Measurements from ENCODE around the gene TTC39C. TPM values are rescaled to one million over a fixed set of nuclear protein-coding genes. Genes with fewer than 3 reads are reported as not detected.

Gene TTC39C
- total and polyA plus RNA-seq, 2 donors (not counting 3 experiments of a cell fraction or from before 2014, with no cell fraction given): 0.61 to 6.2 TPM

DNA sequence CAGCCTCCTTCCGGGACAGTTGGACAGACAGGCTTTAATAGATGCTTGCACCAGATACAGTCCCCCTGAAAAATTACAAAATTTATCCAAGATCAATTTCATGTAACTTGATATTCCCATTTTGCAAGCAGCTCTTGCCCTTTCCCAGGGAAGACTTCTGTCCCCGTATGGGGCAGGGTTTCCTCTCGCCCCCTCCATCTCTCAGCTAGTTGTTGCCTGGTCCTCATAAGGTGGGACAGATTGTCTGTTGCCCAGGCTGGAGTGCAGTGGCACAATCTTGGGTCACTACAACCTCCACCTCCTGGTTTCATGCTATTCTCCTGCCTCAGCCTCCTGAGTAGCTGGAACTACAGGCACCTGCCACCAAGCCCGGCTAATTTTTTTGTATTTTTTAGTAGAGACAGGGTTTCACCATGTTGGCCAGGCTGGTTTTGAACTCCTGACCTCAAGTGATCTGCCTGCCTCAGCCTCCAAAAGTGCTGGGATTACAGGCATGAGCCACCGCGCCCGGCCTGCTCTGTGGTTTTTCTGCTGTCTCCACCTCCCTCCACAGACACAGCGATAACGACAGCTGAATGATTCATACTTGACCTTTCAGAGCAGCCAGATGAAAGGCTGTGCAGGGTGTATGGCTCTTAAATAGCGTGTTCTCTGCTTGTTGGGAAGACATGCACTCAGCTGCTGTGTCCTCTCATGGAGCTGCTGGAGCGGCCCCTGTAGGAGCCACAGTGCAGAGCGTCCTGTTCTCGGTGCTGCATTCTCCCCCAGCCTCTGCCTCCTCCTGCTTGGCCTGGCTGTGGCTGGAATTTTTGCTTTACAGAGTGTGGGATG, 61.4 kb downstream of the TTC39C start:
- intact Hi-C loops (cut with micrococcal nuclease): no loop called here
- no peak overlapping the region for H3K9ac ChIP-seq (replicated peaks; ENCODE audit: extremely low read depth, insufficient read depth, low read length)
- TF ChIP-seq FOS (IDR thresholded peaks at IDR 0.05; ENCODE audit: borderline replicate concordance, insufficient read depth, low read length) (peak; percentile 22), POLR2AphosphoS5 (IDR thresholded peaks at IDR 0.05; ENCODE audit: insufficient read depth, low read depth, low read length) (no peak), JUN (IDR thresholded peaks at IDR 0.05; ENCODE audit: borderline replicate concordance, insufficient read depth, insufficient read length, low read depth) (no peak), EZH2 (IDR thresholded peaks at IDR 0.05; ENCODE audit: borderline replicate concordance, low read depth, low read length, severe bottlenecking) (no peak), GATA2 (IDR thresholded peaks at IDR 0.05; ENCODE audit: insufficient read depth, insufficient read length, low read depth, low read length) (no peak), POLR2A (IDR thresholded peaks at IDR 0.05; ENCODE audit: low read depth, low read length) (no peak), MYC (IDR thresholded peaks at IDR 0.05; ENCODE audit: low read depth, low read length) (no peak)
- TF ChIP-seq, protein P1, sequence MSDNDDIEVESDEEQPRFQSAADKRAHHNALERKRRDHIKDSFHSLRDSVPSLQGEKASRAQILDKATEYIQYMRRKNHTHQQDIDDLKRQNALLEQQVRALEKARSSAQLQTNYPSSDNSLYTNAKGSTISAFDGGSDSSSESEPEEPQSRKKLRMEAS (IDR thresholded peaks at IDR 0.05; ENCODE audit: insufficient read depth, insufficient read length): no peak
- TF ChIP-seq, protein P2, sequence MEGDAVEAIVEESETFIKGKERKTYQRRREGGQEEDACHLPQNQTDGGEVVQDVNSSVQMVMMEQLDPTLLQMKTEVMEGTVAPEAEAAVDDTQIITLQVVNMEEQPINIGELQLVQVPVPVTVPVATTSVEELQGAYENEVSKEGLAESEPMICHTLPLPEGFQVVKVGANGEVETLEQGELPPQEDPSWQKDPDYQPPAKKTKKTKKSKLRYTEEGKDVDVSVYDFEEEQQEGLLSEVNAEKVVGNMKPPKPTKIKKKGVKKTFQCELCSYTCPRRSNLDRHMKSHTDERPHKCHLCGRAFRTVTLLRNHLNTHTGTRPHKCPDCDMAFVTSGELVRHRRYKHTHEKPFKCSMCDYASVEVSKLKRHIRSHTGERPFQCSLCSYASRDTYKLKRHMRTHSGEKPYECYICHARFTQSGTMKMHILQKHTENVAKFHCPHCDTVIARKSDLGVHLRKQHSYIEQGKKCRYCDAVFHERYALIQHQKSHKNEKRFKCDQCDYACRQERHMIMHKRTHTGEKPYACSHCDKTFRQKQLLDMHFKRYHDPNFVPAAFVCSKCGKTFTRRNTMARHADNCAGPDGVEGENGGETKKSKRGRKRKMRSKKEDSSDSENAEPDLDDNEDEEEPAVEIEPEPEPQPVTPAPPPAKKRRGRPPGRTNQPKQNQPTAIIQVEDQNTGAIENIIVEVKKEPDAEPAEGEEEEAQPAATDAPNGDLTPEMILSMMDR (IDR thresholded peaks at IDR 0.05; ENCODE audit: extremely low read depth in 1 of 2, insufficient read depth in 1 of 2, low read depth in 1 of 2, low read length in 2 of 2): no peak
- DNase-seq (ENCODE audit: low read depth, low spot score): peak; percentile 39
- CTCF ChIA-PET: interaction anchor here (0.8 to 2.4 kb wide), 6 partner anchors 10 to 341 kb away, joined by 3 to 5 read pairs (median 3); no protein-coding TSS in a partner anchor
- no peaks in the 10 kb centered on the region for H4K20me1 ChIP-seq (replicated peaks; ENCODE audit: control insufficient read depth, extremely low read depth, insufficient read depth, low read length)
- dilution Hi-C loops (cut with MboI; ENCODE audit: extremely low pct_ligation_motif_present, low sequenced_read_pairs): no loop called here
- H3K27ac ChIP-seq (ENCODE audit: insufficient read depth, low read depth, low read length): no peak overlapping the region
- H3K36me3 ChIP-seq (ENCODE audit: control insufficient read depth in 2 of 2, extremely low read depth in 1 of 2, insufficient read depth in 2 of 2, low read length in 2 of 2): no peaks in the 10 kb centered on the region
- H3K27me3 ChIP-seq (ENCODE audit: control insufficient read depth in 2 of 2, insufficient read depth in 2 of 2, low read length in 2 of 2): no peaks in the 10 kb centered on the region
- no peaks in the 10 kb centered on the region for H3K9me3 ChIP-seq (replicated peaks; ENCODE audit: control insufficient read depth, insufficient read depth, low read length)
- no peak for FAIRE-seq
- no TSS peak for BruUV-seq (replicated peaks)
- no peak overlapping the region for H3K4me2 ChIP-seq (ENCODE audit: insufficient read depth, low read length)
- H3K79me2 ChIP-seq (ENCODE audit: control insufficient read depth, insufficient read depth, low read length): no peaks in the 10 kb centered on the region
- POLR2A ChIA-PET: no interaction called here
- H3K4me1 ChIP-seq (ENCODE audit: control insufficient read depth, extremely low read depth, insufficient read depth, low read length): no peaks in the 10 kb centered on the region
- H2AFZ ChIP-seq (ENCODE audit: low read depth, low read length): no peak overlapping the region
- H3K4me3 ChIP-seq (replicated peaks in 1 of 3; ENCODE audit: insufficient read depth in 1 of 3, low read depth in 1 of 3, low read length in 3 of 3): no peak overlapping the region
- no peaks in the 10 kb centered on the region for H3K9me1 ChIP-seq (replicated peaks; ENCODE audit: control insufficient read depth, extremely low read depth, insufficient read depth, low read length)
